ENCODE measurements around the gene SLC27A4.

SLC27A4 gene

GRCh38 chr9:128321879-128322403 lies 18.4 kb upstream of the SLC27A4 start:
- no peak overlapping the region for H4K91ac ChIP-seq (ENCODE audit: low read depth, low read length, poor library complexity)
- H3K27me3 ChIP-seq (ENCODE audit: control insufficient read depth in 3 of 3, insufficient read depth in 3 of 3, low read depth in 1 of 3, low read length in 3 of 3), result no peaks in the 10 kb centered on the region
- peak overlapping the region; percentile 84 for H2AFZ ChIP-seq (ENCODE audit: low read length)
- DNase-seq (ENCODE audit: low spot score), result no peak
- peak overlapping the region; percentile 72 for H3K4me2 ChIP-seq (ENCODE audit: insufficient read depth, low read length, poor library complexity, severe bottlenecking)
- H3K4me1 ChIP-seq (ENCODE audit: control insufficient read depth in 2 of 2, insufficient read depth in 1 of 2, low read depth in 1 of 2, low read length in 2 of 2), result peaks cover 5 to 9% of the 10 kb centered on the region in 2 donors
- no peak overlapping the region for H2BK15ac ChIP-seq (ENCODE audit: low read length)
- H2BK120ac ChIP-seq (ENCODE audit: low read depth, low read length), result no peak overlapping the region
- H3K9me3 ChIP-seq (replicated peaks in 1 of 2; ENCODE audit: control insufficient read depth in 2 of 2, insufficient read depth in 1 of 2, low read depth in 1 of 2, low read length in 2 of 2), result no peaks in the 10 kb centered on the region
- H3K4ac ChIP-seq (ENCODE audit: low read length), result no peak overlapping the region
- H3K14ac ChIP-seq (ENCODE audit: low read length), result no peak overlapping the region
- H4K8ac ChIP-seq (ENCODE audit: low read depth, low read length), result no peak overlapping the region
- peak overlapping the region; percentile 38 for H3K23ac ChIP-seq (ENCODE audit: low read depth, low read length, poor library complexity)
- H2BK12ac ChIP-seq (ENCODE audit: low read length), result no peak overlapping the region
- peak overlapping the region; percentile 72 for H3K18ac ChIP-seq (ENCODE audit: low read length)
- peak overlapping the region; percentile 75 for H3K9ac ChIP-seq (ENCODE audit: low read depth, low read length, poor library complexity)
- peaks cover 22 to 60% of the 10 kb centered on the region in 2 donors for H3K36me3 ChIP-seq (replicated peaks in 1 of 2; ENCODE audit: control insufficient read depth in 2 of 2, insufficient read depth in 2 of 2, low read length in 2 of 2)
- H2AK5ac ChIP-seq (ENCODE audit: low read depth, low read length), result no peak overlapping the region
- H3K27ac ChIP-seq (replicated peaks; ENCODE audit: low read length), result no peak overlapping the region
- H2BK5ac ChIP-seq (ENCODE audit: low read length), result peak overlapping the region; percentile 67
- no CpG with 5 or more reads among the region's 21 CpGs for WGBS, 2 donors (ENCODE audit: extremely low coverage in 2 of 2, insufficient read length in 2 of 2, insufficient replicate concordance in 1 of 2)
- H3K79me1 ChIP-seq (ENCODE audit: low read depth, low read length), result peaks cover 4% of the 10 kb centered on the region
- peak overlapping the region; percentile 70 to 86 for H3K4me3 ChIP-seq (ENCODE audit: low read length in 2 of 2)

GRCh38 chr9:128322404-128323211 lies 17.7 kb upstream of the SLC27A4 start, which contains the start of the genes COQ4 and TRUB2:
COQ4 (plus strand) TSS chr9:128322839; CDS start chr9:128322859, 20 bp downstream.
TRUB2 (minus strand) TSS chr9:128322447; CDS start chr9:128322408, 39 bp downstream.
- Histone ChIP-seq H2BK5ac (ENCODE audit: low read length) (peak within 1 kb of the TSS; percentile 67), H3K14ac (ENCODE audit: low read length) (peak within 1 kb of the TSS; percentile 27), H3K4me1 (ENCODE audit: control insufficient read depth in 2 of 2, insufficient read depth in 1 of 2, low read depth in 1 of 2, low read length in 2 of 2) (peaks cover 5 to 9% of the 10 kb centered on the region in 2 donors), H2BK120ac (ENCODE audit: low read depth, low read length) (peak within 1 kb of the TSS; percentile 65), H2BK12ac (ENCODE audit: low read length) (no peak within 1 kb of the TSS), H3K27ac (replicated peaks; ENCODE audit: low read length) (peak within 1 kb of the TSS; percentile 88), H3K27me3 (ENCODE audit: control insufficient read depth in 3 of 3, insufficient read depth in 3 of 3, low read depth in 1 of 3, low read length in 3 of 3) (no peaks in the 10 kb centered on the region), H3K36me3 (replicated peaks in 1 of 2; ENCODE audit: control insufficient read depth in 2 of 2, insufficient read depth in 2 of 2, low read length in 2 of 2) (peaks cover 17 to 59% of the 10 kb centered on the region in 2 donors), H3K4ac (ENCODE audit: low read length) (no peak within 1 kb of the TSS), H3K9me3 (replicated peaks in 1 of 2; ENCODE audit: control insufficient read depth in 2 of 2, insufficient read depth in 1 of 2, low read depth in 1 of 2, low read length in 2 of 2) (no peaks in the 10 kb centered on the region), H2BK15ac (ENCODE audit: low read length) (no peak within 1 kb of the TSS), H4K91ac (ENCODE audit: low read depth, low read length, poor library complexity) (no peak within 1 kb of the TSS), H3K4me3 (ENCODE audit: low read length in 2 of 2) (peak within 1 kb of the TSS; percentile 70 to 86), H2AFZ (ENCODE audit: low read length) (peak within 1 kb of the TSS; percentile 84), H3K18ac (ENCODE audit: low read length) (peak within 1 kb of the TSS; percentile 96), H4K8ac (ENCODE audit: low read depth, low read length) (peak within 1 kb of the TSS; percentile 52), H3K23ac (ENCODE audit: low read depth, low read length, poor library complexity) (peak within 1 kb of the TSS; percentile 38), H3K9ac (ENCODE audit: low read depth, low read length, poor library complexity) (peak within 1 kb of the TSS; percentile 96), H3K4me2 (ENCODE audit: insufficient read depth, low read length, poor library complexity, severe bottlenecking) (peak within 1 kb of the TSS; percentile 72), H3K79me1 (ENCODE audit: low read depth, low read length) (peaks cover 4% of the 10 kb centered on the region), H2AK5ac (ENCODE audit: low read depth, low read length) (no peak within 1 kb of the TSS)
- peak; percentile 92 for DNase-seq (ENCODE audit: low spot score)
- no CpG with 5 or more reads among the region's 83 CpGs for WGBS, 2 donors (ENCODE audit: extremely low coverage in 2 of 2, insufficient read length in 2 of 2, insufficient replicate concordance in 1 of 2)

- Histone ChIP-seq H3K36me3 (replicated peaks in 1 of 2; ENCODE audit: control insufficient read depth in 2 of 2, insufficient read depth in 2 of 2, low read length in 2 of 2) (peaks cover 17 to 61% of the 10 kb centered on the region in 2 donors), H3K27ac (replicated peaks; ENCODE audit: low read length) (no peak overlapping the region), H4K91ac (ENCODE audit: low read depth, low read length, poor library complexity) (no peak overlapping the region), H3K27me3 (ENCODE audit: control insufficient read depth in 3 of 3, insufficient read depth in 3 of 3, low read depth in 1 of 3, low read length in 3 of 3) (no peaks in the 10 kb centered on the region), H3K18ac (ENCODE audit: low read length) (no peak overlapping the region), H2BK12ac (ENCODE audit: low read length) (no peak overlapping the region), H2BK120ac (ENCODE audit: low read depth, low read length) (no peak overlapping the region), H3K23ac (ENCODE audit: low read depth, low read length, poor library complexity) (peak overlapping the region; percentile 38), H2BK15ac (ENCODE audit: low read length) (no peak overlapping the region), H3K9me3 (replicated peaks in 1 of 2; ENCODE audit: control insufficient read depth in 2 of 2, insufficient read depth in 1 of 2, low read depth in 1 of 2, low read length in 2 of 2) (no peaks in the 10 kb centered on the region), H2AK5ac (ENCODE audit: low read depth, low read length) (no peak overlapping the region), H3K14ac (ENCODE audit: low read length) (no peak overlapping the region), H4K8ac (ENCODE audit: low read depth, low read length) (no peak overlapping the region), H3K4me2 (ENCODE audit: insufficient read depth, low read length, poor library complexity, severe bottlenecking) (peak overlapping the region; percentile 72), H2BK5ac (ENCODE audit: low read length) (no peak overlapping the region), H3K4ac (ENCODE audit: low read length) (no peak overlapping the region), H3K4me1 (ENCODE audit: control insufficient read depth in 2 of 2, insufficient read depth in 1 of 2, low read depth in 1 of 2, low read length in 2 of 2) (peaks cover 5 to 9% of the 10 kb centered on the region in 2 donors), H3K4me3 (ENCODE audit: low read length in 2 of 2) (peak overlapping the region; percentile 70 to 86), H2AFZ (ENCODE audit: low read length) (peak overlapping the region; percentile 84), H3K9ac (ENCODE audit: low read depth, low read length, poor library complexity) (peak overlapping the region; percentile 96), H3K79me1 (ENCODE audit: low read depth, low read length) (peaks cover 4% of the 10 kb centered on the region)
- DNase-seq (ENCODE audit: low spot score), result no peak
- no CpG with 5 or more reads among the region's 16 CpGs for WGBS, 2 donors (ENCODE audit: extremely low coverage in 2 of 2, insufficient read length in 2 of 2, insufficient replicate concordance in 1 of 2)
Observed at GRCh38 chr9:128323212-128323730, 17.1 kb upstream of the SLC27A4 start.

GRCh38 chr9:128323791-128324190 lies 16.5 kb upstream of the SLC27A4 start:
- Histone ChIP-seq H2BK120ac (ENCODE audit: low read depth, low read length) (no peak overlapping the region), H3K23ac (ENCODE audit: low read depth, low read length, poor library complexity) (no peak overlapping the region), H2BK5ac (ENCODE audit: low read length) (no peak overlapping the region), H3K4me2 (ENCODE audit: insufficient read depth, low read length, poor library complexity, severe bottlenecking) (no peak overlapping the region), H3K9me3 (replicated peaks in 1 of 2; ENCODE audit: control insufficient read depth in 2 of 2, insufficient read depth in 1 of 2, low read depth in 1 of 2, low read length in 2 of 2) (peaks cover 0 to 1% of the 10 kb centered on the region in 2 donors), H2AK5ac (ENCODE audit: low read depth, low read length) (no peak overlapping the region), H2BK15ac (ENCODE audit: low read length) (no peak overlapping the region), H3K27ac (replicated peaks; ENCODE audit: low read length) (no peak overlapping the region), H3K9ac (ENCODE audit: low read depth, low read length, poor library complexity) (no peak overlapping the region), H3K79me1 (ENCODE audit: low read depth, low read length) (peaks cover 4% of the 10 kb centered on the region), H2BK12ac (ENCODE audit: low read length) (no peak overlapping the region), H4K91ac (ENCODE audit: low read depth, low read length, poor library complexity) (no peak overlapping the region), H4K8ac (ENCODE audit: low read depth, low read length) (no peak overlapping the region), H3K4ac (ENCODE audit: low read length) (no peak overlapping the region), H3K18ac (ENCODE audit: low read length) (no peak overlapping the region), H3K36me3 (replicated peaks in 1 of 2; ENCODE audit: control insufficient read depth in 2 of 2, insufficient read depth in 2 of 2, low read length in 2 of 2) (peaks cover 21 to 65% of the 10 kb centered on the region in 2 donors), H3K4me3 (ENCODE audit: low read length in 2 of 2) (peak overlapping the region in 1 of 2 donors; percentile 70), H2AFZ (ENCODE audit: low read length) (no peak overlapping the region), H3K27me3 (ENCODE audit: control insufficient read depth in 3 of 3, insufficient read depth in 3 of 3, low read depth in 1 of 3, low read length in 3 of 3) (no peaks in the 10 kb centered on the region), H3K4me1 (ENCODE audit: control insufficient read depth in 2 of 2, insufficient read depth in 1 of 2, low read depth in 1 of 2, low read length in 2 of 2) (peaks cover 5 to 9% of the 10 kb centered on the region in 2 donors), H3K14ac (ENCODE audit: low read length) (no peak overlapping the region)
- WGBS, 2 donors (ENCODE audit: extremely low coverage in 2 of 2, insufficient read length in 2 of 2, insufficient replicate concordance in 1 of 2), result no CpG with 5 or more reads among the region's 12 CpGs
- DNase-seq (ENCODE audit: low spot score), result no peak
